ENCODE data around the gene SEMA3D. TPM values are rescaled to one million over a fixed set of nuclear protein-coding genes. Genes with fewer than 3 reads are reported as not detected.

The SEMA3D gene
- total RNA-seq, 1 experiment from 2014 or later, result 1.4 TPM

GRCh38 chr7:85156661-85157208, 30.1 kb downstream of the SEMA3D start:
- no peaks in the 10 kb centered on the region for H3K9me3 ChIP-seq (ENCODE audit: control insufficient read depth in 1 of 2, insufficient read depth in 1 of 2, low read depth in 1 of 2, low read length in 2 of 2)
- no peaks in the 10 kb centered on the region for H3K27me3 ChIP-seq (ENCODE audit: insufficient read depth, low read length)
- no peak overlapping the region for H3K4me2 ChIP-seq (ENCODE audit: low read length)
- CTCF ChIA-PET, result no interaction called here
- POLR2A ChIA-PET, result no interaction called here
- no peaks in the 10 kb centered on the region for H4K20me1 ChIP-seq (ENCODE audit: insufficient read depth)
- intact Hi-C loops (cut with micrococcal nuclease), result no loop called here
- H2AFZ ChIP-seq (ENCODE audit: low read depth, low read length, poor library complexity, severe bottlenecking), result no peak overlapping the region
- no peaks in the 10 kb centered on the region for H3K4me1 ChIP-seq (ENCODE audit: control insufficient read depth in 1 of 2, insufficient read depth in 2 of 2, low read length in 2 of 2)
- no peak for ATAC-seq
- TF ChIP-seq ZFX (IDR thresholded peaks at IDR 0.05), result no peak
- no peak for TF ChIP-seq CBX3 (IDR thresholded peaks at IDR 0.05; ENCODE audit: low read depth)
- TF ChIP-seq ELF1 (IDR thresholded peaks at IDR 0.05; ENCODE audit: borderline replicate concordance, low read depth), result no peak
- TF ChIP-seq RAD21 (IDR thresholded peaks at IDR 0.05; ENCODE audit: low read depth), result no peak
- no peak for TF ChIP-seq SIN3A (IDR thresholded peaks at IDR 0.05; ENCODE audit: low read depth)
- TF ChIP-seq CTCF (IDR thresholded peaks at IDR 0.05 in 2 of 3, conservative IDR thresholded peaks at IDR 0.05 in 1 of 3; ENCODE audit: borderline replicate concordance in 1 of 3, insufficient read depth in 1 of 3, low read depth in 2 of 3, low read length in 2 of 3), result no peak
- no peak for TF ChIP-seq EZH2 (IDR thresholded peaks at IDR 0.05)
- no peak for TF ChIP-seq MAX (IDR thresholded peaks at IDR 0.05)
- no peak for TF ChIP-seq TCF7L2 (IDR thresholded peaks at IDR 0.05; ENCODE audit: borderline replicate concordance, extremely low read depth, insufficient read depth, insufficient read length)
- no peak for TF ChIP-seq ZBTB33 (IDR thresholded peaks at IDR 0.05; ENCODE audit: extremely low read depth, insufficient replicate concordance, low read length)
- TF ChIP-seq EZH2phosphoT487 (IDR thresholded peaks at IDR 0.05; ENCODE audit: borderline replicate concordance), result no peak
- TF ChIP-seq ZNF274 (IDR thresholded peaks at IDR 0.05; ENCODE audit: low read depth, low read length), result no peak
- TF ChIP-seq ATF3 (IDR thresholded peaks at IDR 0.05), result no peak
- TF ChIP-seq FOSL1 (IDR thresholded peaks at IDR 0.05; ENCODE audit: low read depth), result no peak
- TF ChIP-seq YY1 (IDR thresholded peaks at IDR 0.05; ENCODE audit: extremely low read depth, insufficient replicate concordance, low read depth, low read length), result no peak
- TF ChIP-seq REST (IDR thresholded peaks at IDR 0.05; ENCODE audit: low read depth), result no peak
- BruUV-seq (replicated peaks), result no TSS peak
- H3K9ac ChIP-seq (ENCODE audit: low read length), result no peak overlapping the region
- H3K27ac ChIP-seq (ENCODE audit: low read depth, low read length), result no peak overlapping the region
- RAD21 ChIA-PET (ENCODE audit: low non-redundant PET in 1 of 2, low total read pairs in 2 of 2, uncharacterized antibody in 2 of 2, unreplicated experiment in 2 of 2), result no interaction called here
- no peak overlapping the region for H3K4me3 ChIP-seq (replicated peaks in 1 of 2; ENCODE audit: low read depth in 1 of 2, low read length in 2 of 2)
- DNase-seq (ENCODE audit: low read depth, low spot score), result no peak
- H3K9me2 ChIP-seq (ENCODE audit: insufficient read depth), result no peaks in the 10 kb centered on the region
- H3K79me2 ChIP-seq (ENCODE audit: insufficient read depth, low read length), result no peaks in the 10 kb centered on the region
- H3K36me3 ChIP-seq (ENCODE audit: control insufficient read depth in 1 of 2, insufficient read depth in 2 of 2, low read length in 2 of 2), result no peaks in the 10 kb centered on the region
